Parathyroid adenoma (tissue), 2 donors: ENCODE data around the gene DCAF8L1.
"Not testable (repeated sequence)": the region's sequence is repeated elsewhere in the genome, so short reads cannot be mapped to it uniquely, and the experiment has no call there.

Experiments
- H2AFZ ChIP-seq: fragments of 300-600 bp; sonication (generic); one replicate; pipeline ENCODE4 v1.7.0; 2017; ENCODE audit warnings: antibody characterized with exemption, mild to moderate bottlenecking
- H3K27ac ChIP-seq: fragments of 300-600 bp; sonication (generic); one replicate; pipeline ENCODE4 v1.7.0; 2017
- H3K27me3 ChIP-seq: fragments of 300-600 bp; sonication (generic); one replicate; pipeline ENCODE4 v1.7.0; 2017; ENCODE audit warnings: low read length; ENCODE audit not compliant: control insufficient read depth, insufficient read depth
- H3K36me3 ChIP-seq: fragments of 300-600 bp; sonication (generic); one replicate; pipeline ENCODE4 v1.7.0; 2017; ENCODE audit warnings: low read length; ENCODE audit not compliant: control insufficient read depth, insufficient read depth
- H3K4me1 ChIP-seq: fragments of 300-600 bp; sonication (generic); one replicate; pipeline ENCODE4 v1.7.0; 2017; ENCODE audit warnings: control low read depth
- H3K4me2 ChIP-seq: fragments of 300-600 bp; sonication (generic); one replicate; pipeline ENCODE4 v1.7.0; 2017; ENCODE audit warnings: low read length
- H3K4me3 ChIP-seq: fragments of 300-600 bp; sonication (generic); one replicate; pipeline ENCODE4 v1.7.0; 2017; ENCODE audit warnings: low read depth, low read length
- H3K79me2 ChIP-seq: fragments of 300-600 bp; sonication (generic); one replicate; pipeline ENCODE4 v1.7.0; 2017; ENCODE audit warnings: control low read depth
- H3K9ac ChIP-seq: fragments of 300-600 bp; sonication (generic); one replicate; pipeline ENCODE4 v1.7.0; 2017; ENCODE audit warnings: mild to moderate bottlenecking
- H3K9me3 ChIP-seq: fragments of 300-600 bp; sonication (generic); one replicate; pipeline ENCODE4 v1.7.0; 2017; ENCODE audit warnings: low read length; ENCODE audit not compliant: control insufficient read depth
- CTCF ChIP-seq: fragments of 300-600 bp; sonication (generic); IDR thresholded peaks from one replicate; pipeline ENCODE4 v1.7.0; 2017; ENCODE audit warnings: antibody characterized with exemption, mild to moderate bottlenecking
- donor health status: primary hyperparathyroidism.

Gene DCAF8L1

GRCh38 chrX:27976284-27976683 lies 5.0 kb downstream of the DCAF8L1 start:
- Histone ChIP-seq H3K27me3 (no peaks in the 10 kb centered on the region), H3K27ac (no peak overlapping the region), H3K9ac (no peak overlapping the region), H3K9me3 (no peaks in the 10 kb centered on the region), H3K79me2 (no peaks in the 10 kb centered on the region), H3K4me3 (no peak overlapping the region), H3K36me3 (no peaks in the 10 kb centered on the region), H2AFZ (no peak overlapping the region), H3K4me2 (no peak overlapping the region), H3K4me1 (no peaks in the 10 kb centered on the region)
- TF ChIP-seq CTCF: no peak

GRCh38 chrX:27968878-27969277 lies 12.4 kb downstream of the DCAF8L1 start:
- Histone ChIP-seq H3K9ac (no peak overlapping the region), H3K4me3 (no peak overlapping the region), H3K4me2 (no peak overlapping the region), H2AFZ (no peak overlapping the region), H3K4me1 (no peaks in the 10 kb centered on the region), H3K79me2 (no peaks in the 10 kb centered on the region), H3K27me3 (no peaks in the 10 kb centered on the region), H3K36me3 (no peaks in the 10 kb centered on the region), H3K27ac (no peak overlapping the region), H3K9me3 (no peaks in the 10 kb centered on the region)
- no peak for TF ChIP-seq CTCF

GRCh38 chrX:27968352-27968751 lies 12.9 kb downstream of the DCAF8L1 start:
- no peaks in the 10 kb centered on the region for H3K4me1 ChIP-seq
- no peak overlapping the region for H3K4me2 ChIP-seq
- H3K9ac ChIP-seq: no peak overlapping the region
- no peaks in the 10 kb centered on the region for H3K9me3 ChIP-seq
- H3K27ac ChIP-seq: no peak overlapping the region
- no peak for TF ChIP-seq CTCF
- no peaks in the 10 kb centered on the region for H3K36me3 ChIP-seq
- no peaks in the 10 kb centered on the region for H3K27me3 ChIP-seq
- no peak overlapping the region for H3K4me3 ChIP-seq
- H2AFZ ChIP-seq: no peak overlapping the region
- no peaks in the 10 kb centered on the region for H3K79me2 ChIP-seq

GRCh38 chrX:27966955-27967354 lies 14.3 kb downstream of the DCAF8L1 start:
- H3K4me3 ChIP-seq: no peak overlapping the region
- no peaks in the 10 kb centered on the region for H3K27me3 ChIP-seq
- H3K36me3 ChIP-seq: no peaks in the 10 kb centered on the region
- no peak overlapping the region for H2AFZ ChIP-seq
- H3K79me2 ChIP-seq: no peaks in the 10 kb centered on the region
- no peaks in the 10 kb centered on the region for H3K9me3 ChIP-seq
- no peak overlapping the region for H3K9ac ChIP-seq
- no peak overlapping the region for H3K27ac ChIP-seq
- no peaks in the 10 kb centered on the region for H3K4me1 ChIP-seq
- TF ChIP-seq CTCF: no peak
- no peak overlapping the region for H3K4me2 ChIP-seq

GRCh38 chrX:27966492-27966891 lies 14.8 kb downstream of the DCAF8L1 start:
- Histone ChIP-seq H3K36me3 (no peaks in the 10 kb centered on the region), H3K4me1 (no peaks in the 10 kb centered on the region), H2AFZ (no peak overlapping the region), H3K79me2 (no peaks in the 10 kb centered on the region), H3K4me2 (no peak overlapping the region), H3K9ac (no peak overlapping the region), H3K27ac (no peak overlapping the region), H3K27me3 (no peaks in the 10 kb centered on the region), H3K9me3 (no peaks in the 10 kb centered on the region), H3K4me3 (no peak overlapping the region)
- no peak for TF ChIP-seq CTCF

- H2AFZ ChIP-seq, H3K4me3 ChIP-seq, H3K9me3 ChIP-seq, H3K36me3 ChIP-seq, H3K9ac ChIP-seq, H3K4me2 ChIP-seq, H3K27ac ChIP-seq, H3K79me2 ChIP-seq, H3K27me3 ChIP-seq, H3K4me1 ChIP-seq: not testable (repeated sequence)
Measured at GRCh38 chrX:27965348-27965747, 15.9 kb downstream of the DCAF8L1 start.
